H9 (cell line): ENCODE results near the gene MAP3K12. TPM values are rescaled to one million over a fixed set of nuclear protein-coding genes. Genes with fewer than 3 reads are reported as not detected.

Experiments
- DNase-seq: peaks from one replicate; pipeline ENCODE4 v3.0.0-alpha.2; 2017
- H2AFZ ChIP-seq: one replicate; pipeline ENCODE4 v1.6.1; 2013; ENCODE audit warnings: mild to moderate bottlenecking, low read length, control low read depth, moderate library complexity
- H2AK5ac ChIP-seq: 2 replicates; pipeline ENCODE4 v1.6.1; 2013; ENCODE audit warnings: low read length, control low read depth, mixed read lengths; ENCODE audit not compliant: insufficient read length
- H2BK120ac ChIP-seq: one replicate; pipeline ENCODE4 v1.6.1; 2013; ENCODE audit warnings: low read depth, mild to moderate bottlenecking, low read length, control low read depth, inconsistent platforms; ENCODE audit not compliant: poor library complexity, severe bottlenecking
- H2BK12ac ChIP-seq: 2 replicates; pipeline ENCODE4 v1.6.1; 2013; ENCODE audit warnings: low read length, control low read depth, mixed read lengths, low read depth; ENCODE audit not compliant: insufficient read length
- H2BK15ac ChIP-seq: 2 replicates; pipeline ENCODE4 v1.6.1; 2013; ENCODE audit warnings: low read depth, low read length, control low read depth
- H2BK20ac ChIP-seq: one replicate; pipeline ENCODE4 v1.6.1; 2013; ENCODE audit warnings: low read depth, mild to moderate bottlenecking, low read length, control low read depth, inconsistent platforms; ENCODE audit not compliant: poor library complexity, severe bottlenecking
- H2BK5ac ChIP-seq: 2 replicates; pipeline ENCODE4 v1.6.1; 2013; ENCODE audit warnings: low read length, control low read depth, mixed read lengths; ENCODE audit not compliant: insufficient read length
- H3K14ac ChIP-seq: 2 replicates; pipeline ENCODE4 v1.6.1; 2013; ENCODE audit warnings: low read length, control low read depth; ENCODE audit not compliant: insufficient read depth
- H3K18ac ChIP-seq: 2 replicates; pipeline ENCODE4 v1.6.1; 2013; ENCODE audit warnings: low read depth, mild to moderate bottlenecking, mixed read lengths, low read length, control low read depth; ENCODE audit not compliant: insufficient read length
- H3K23ac ChIP-seq: 2 replicates; pipeline ENCODE4 v1.6.1; 2013; ENCODE audit warnings: low read length, control low read depth, mixed read lengths, low read depth; ENCODE audit not compliant: insufficient read length
- H3K23me2 ChIP-seq: 2 replicates; pipeline ENCODE4 v1.6.1; 2013; ENCODE audit warnings: low read depth, mild to moderate bottlenecking, mixed read lengths, low read length, control low read depth; ENCODE audit not compliant: insufficient read length, poor library complexity, severe bottlenecking
- H3K27ac ChIP-seq: 2 replicates; pipeline ENCODE4 v1.5.1; 2013; ENCODE audit warnings: low read length, control low read depth, mixed read lengths, low read depth; ENCODE audit not compliant: insufficient read length
- H3K27me3 ChIP-seq: 2 replicates; pipeline ENCODE4 v1.6.1; 2013; ENCODE audit warnings: low read length, control low read depth, inconsistent platforms; ENCODE audit not compliant: insufficient read depth
- H3K4ac ChIP-seq: 2 replicates; pipeline ENCODE4 v1.6.1; 2013; ENCODE audit warnings: low read depth, mild to moderate bottlenecking, control low read depth, inconsistent platforms, low read length, moderate library complexity
- H3K4me1 ChIP-seq: 2 replicates; pipeline ENCODE4 v1.6.1; 2013; ENCODE audit warnings: low read length, control low read depth, inconsistent platforms; ENCODE audit not compliant: insufficient read depth
- H3K4me2 ChIP-seq: 2 replicates; pipeline ENCODE4 v1.6.1; 2013; ENCODE audit warnings: low read length, control low read depth, mixed read lengths; ENCODE audit not compliant: insufficient read length, insufficient read depth
- H3K56ac ChIP-seq: 2 replicates; pipeline ENCODE4 v1.6.1; 2013; ENCODE audit warnings: low read depth, mild to moderate bottlenecking, mixed read lengths, low read length, control low read depth; ENCODE audit not compliant: insufficient read length
- H3K79me1 ChIP-seq: 2 replicates; pipeline ENCODE4 v1.6.1; 2013; ENCODE audit warnings: low read depth, mild to moderate bottlenecking, moderate library complexity, low read length, control low read depth, inconsistent platforms; ENCODE audit not compliant: insufficient read depth, poor library complexity, severe bottlenecking
- H3K79me2 ChIP-seq: 2 replicates; pipeline ENCODE4 v1.6.1; 2013; ENCODE audit warnings: low read length, control low read depth, inconsistent platforms; ENCODE audit not compliant: insufficient read depth
- H3K9ac ChIP-seq: 2 replicates; pipeline ENCODE4 v1.6.1; 2013; ENCODE audit warnings: low read length, control low read depth, mixed read lengths; ENCODE audit not compliant: insufficient read length; ENCODE audit errors: extremely low read depth
- H3K9me3 ChIP-seq: one replicate; pipeline ENCODE4 v1.6.1; 2013; ENCODE audit warnings: low read depth, low read length, inconsistent platforms; ENCODE audit not compliant: control insufficient read depth
- H3T11ph ChIP-seq: one replicate; pipeline ENCODE4 v1.6.1; 2013; ENCODE audit warnings: mild to moderate bottlenecking, low read length, control low read depth, inconsistent platforms
- H4K20me1 ChIP-seq: one replicate; pipeline ENCODE4 v1.6.1; 2013; ENCODE audit not compliant: control insufficient read depth, insufficient read length, insufficient read depth
- H4K5ac ChIP-seq: 2 replicates; pipeline ENCODE4 v1.6.1; 2013; ENCODE audit warnings: low read depth, mild to moderate bottlenecking, mixed read lengths, low read length, control low read depth; ENCODE audit not compliant: insufficient read length
- H4K8ac ChIP-seq: replicated peaks from 2 replicates; pipeline ENCODE4 v1.6.1; 2013; ENCODE audit warnings: low read length, control low read depth, mixed read lengths, low read depth; ENCODE audit not compliant: insufficient read length
- H4K91ac ChIP-seq: 2 replicates; pipeline ENCODE4 v1.6.1; 2013; ENCODE audit warnings: low read depth, mild to moderate bottlenecking, moderate library complexity, mixed read lengths, low read length, control low read depth; ENCODE audit not compliant: insufficient read length
- H3K27ac Mint-ChIP-seq, 3 experiments: 2 replicates in 2 of 3; 3 replicates in 1 of 3; pipeline ENCODE4 v1.8.0; 2020 to 2021; ENCODE audit warnings: mixed read lengths in 3 of 3, mild to moderate bottlenecking in 1 of 3, moderate library complexity in 1 of 3
- H3K27me3 Mint-ChIP-seq: 2 replicates; pipeline ENCODE4 v1.8.0; 2021; ENCODE audit warnings: low read depth, mild to moderate bottlenecking, moderate library complexity, mixed read lengths
- H3K36me3 Mint-ChIP-seq, 3 experiments: 2 replicates in 2 of 3; 3 replicates in 1 of 3; pipeline ENCODE4 v1.8.0; 2020 to 2021; ENCODE audit warnings: low read depth in 3 of 3, mixed read lengths in 3 of 3; ENCODE audit not compliant: insufficient read depth in 1 of 3
- H3K4me1 Mint-ChIP-seq, 2 experiments: 2 replicates each; pipeline ENCODE4 v1.8.0; 2020; ENCODE audit warnings: mixed read lengths in 2 of 2
- H3K4me3 Mint-ChIP-seq, 2 experiments: 2 replicates in 1 of 2; 3 replicates in 1 of 2; pipeline ENCODE4 v1.8.0; 2020 to 2021; ENCODE audit warnings: mild to moderate bottlenecking in 2 of 2, mixed read lengths in 2 of 2, moderate library complexity in 1 of 2
- H3K9me3 Mint-ChIP-seq, 2 experiments: 2 replicates in 1 of 2; 3 replicates in 1 of 2; pipeline ENCODE4 v1.8.0; 2020; ENCODE audit warnings: mild to moderate bottlenecking in 2 of 2, mixed read lengths in 2 of 2, moderate library complexity in 1 of 2
- CTCF ChIP-seq: fragments of 200-600 bp; sonication (generic); conservative IDR thresholded peaks from 3 replicates; pipeline ENCODE4 v1.8.0; 2021; ENCODE audit warnings: antibody characterized with exemption, mild to moderate bottlenecking
- WGBS: extraction: QIAGEN DNeasy Blood & Tissue Kit; methylation state at CpG from one replicate; pipeline ENCODE4 v1.1.7; 2013; ENCODE audit warnings: missing lambda C conversion rate, low lambda C conversion rate, mixed read lengths; ENCODE audit not compliant: insufficient read length; ENCODE audit errors: extremely low coverage; 5-methylcytosine and 5-hydroxymethylcytosine counted together
- total RNA-seq: library from RNA; stranded (reverse); gene quantifications from 2 replicates; pipeline ENCODE4 v1.2.1, GENCODE V29; 2021

Gene MAP3K12
- total RNA-seq, 1 experiment from 2014 or later: 22.3 TPM

- no CpG with 5 or more reads among the region's 4 CpGs for WGBS
- TF ChIP-seq CTCF: no peak
- DNase-seq: no peak
Observed at GRCh38 chr12:53483979-53484377, 15.3 kb downstream of the MAP3K12 start.

More at GRCh38 chr12:53483979-53484377, 15.3 kb downstream of the MAP3K12 start:
- H3K56ac ChIP-seq: no peak overlapping the region
- no peaks in the 10 kb centered on the region for H3K27me3 ChIP-seq
- no peak overlapping the region for H3K4me2 ChIP-seq
- Mint-ChIP-seq H3K27ac (peak overlapping the region; percentile 24 to 82 (median 49); a peak in 6 of 7 replicates), H3K9me3 (no peaks in the 10 kb centered on the region), H3K4me1 (peaks cover 15 to 28% of the 10 kb centered on the region in 2 experiments), H3K36me3 (peaks cover 40 to 70% (median 68%) of the 10 kb centered on the region in 3 experiments), H3K4me3 (no peak overlapping the region), H3K27me3 (peaks cover 1% of the 10 kb centered on the region; the same call in 1 of the 2 replicates)
- no peak overlapping the region for H2AK5ac ChIP-seq
- H3K9me3 ChIP-seq: no peaks in the 10 kb centered on the region
- H3K79me1 ChIP-seq: no peaks in the 10 kb centered on the region
- no peak overlapping the region for H3K18ac ChIP-seq
- no peaks in the 10 kb centered on the region for H3K23me2 ChIP-seq
- no peak overlapping the region for H3K23ac ChIP-seq
- no peak overlapping the region for H3K27ac ChIP-seq
- H4K5ac ChIP-seq: no peak overlapping the region
- H3K79me2 ChIP-seq: no peaks in the 10 kb centered on the region
- H2AFZ ChIP-seq: no peak overlapping the region
- no peak overlapping the region for H4K91ac ChIP-seq
- no peak overlapping the region for H3T11ph ChIP-seq
- no peak overlapping the region for H2BK120ac ChIP-seq
- H2BK5ac ChIP-seq: no peak overlapping the region
- H2BK20ac ChIP-seq: no peak overlapping the region
- H2BK15ac ChIP-seq: no peak overlapping the region
- H3K14ac ChIP-seq: no peak overlapping the region
- no peak overlapping the region for H3K4ac ChIP-seq
- H3K4me1 ChIP-seq: no peaks in the 10 kb centered on the region
- H4K20me1 ChIP-seq: no peaks in the 10 kb centered on the region
- H2BK12ac ChIP-seq: no peak overlapping the region
- no peak overlapping the region for H4K8ac ChIP-seq
- H3K9ac ChIP-seq: no peak overlapping the region
